Natural killer cell (primary cell): Measurements from ENCODE around the gene RBM33. TPM values are rescaled to one million over a fixed set of nuclear protein-coding genes. Genes with fewer than 3 reads are reported as not detected.

Experiments
- ATAC-seq, 3 donors: fragments of 150-1000 bp in 2 of 3; fragments of 200-7000 bp in 1 of 3; cut with Tn5 transposase; 1 replicate in 1 of 3; 2 replicates in 2 of 3; pipeline ENCODE4 v1.10.0; 2021; ENCODE audit warnings: mild to moderate bottlenecking in 2 of 3, moderate library complexity in 2 of 3
- DNase-seq, 2 donors: peaks; one replicate each; pipeline versions ENCODE4 v3.0.0 to v3.0.0-alpha.2; 2013 to 2021; ENCODE audit warnings: mixed read lengths in 1 of 2
- H3K27ac ChIP-seq: one replicate; pipeline ENCODE4 v1.5.1; 2013; ENCODE audit warnings: mild to moderate bottlenecking, low read length
- H3K27me3 ChIP-seq: one replicate; pipeline ENCODE4 v1.6.1; 2013; ENCODE audit warnings: low read length; ENCODE audit not compliant: control insufficient read depth, insufficient read depth
- H3K36me3 ChIP-seq: one replicate; pipeline ENCODE4 v1.6.1; 2013; ENCODE audit warnings: low read length; ENCODE audit not compliant: control insufficient read depth, insufficient read depth
- H3K4me1 ChIP-seq: one replicate; pipeline ENCODE4 v1.6.1; 2013; ENCODE audit warnings: low read length; ENCODE audit not compliant: control insufficient read depth, insufficient read depth
- H3K4me3 ChIP-seq: one replicate; pipeline ENCODE4 v1.5.1; 2013; ENCODE audit warnings: low read length
- H3K9me3 ChIP-seq: one replicate; pipeline ENCODE4 v1.6.1; 2013; ENCODE audit warnings: low read length; ENCODE audit not compliant: control insufficient read depth, insufficient read depth
- H3K27ac Mint-ChIP-seq, 2 donors: one replicate each; pipeline ENCODE4 v1.8.0; 2022; ENCODE audit warnings: mild to moderate bottlenecking in 2 of 2, mixed read lengths in 2 of 2, moderate library complexity in 1 of 2
- H3K27me3 Mint-ChIP-seq, 2 donors: one replicate each; pipeline ENCODE4 v1.8.0; 2022; ENCODE audit warnings: low read depth in 2 of 2, mixed read lengths in 2 of 2
- H3K36me3 Mint-ChIP-seq: one replicate; pipeline ENCODE4 v1.8.0; 2022; ENCODE audit warnings: mixed read lengths
- H3K4me1 Mint-ChIP-seq, 2 donors: one replicate each; pipeline ENCODE4 v1.8.0; 2022; ENCODE audit warnings: mixed read lengths in 2 of 2
- H3K4me3 Mint-ChIP-seq: one replicate; pipeline ENCODE4 v1.8.0; 2022; ENCODE audit warnings: mild to moderate bottlenecking, moderate library complexity, mixed read lengths
- H3K9me3 Mint-ChIP-seq, 2 donors: one replicate each; pipeline ENCODE4 v1.8.0; 2022; ENCODE audit warnings: mixed read lengths in 2 of 2
- CTCF ChIP-seq: fragments of 200-600 bp; IDR thresholded peaks from one replicate; pipeline ENCODE4 v1.8.0; 2022; ENCODE audit warnings: antibody characterized with exemption
- WGBS: methylation state at CpG from one replicate; pipeline ENCODE4 v1.1.7; 2013; ENCODE audit warnings: missing lambda C conversion rate; ENCODE audit not compliant: insufficient coverage; 5-methylcytosine and 5-hydroxymethylcytosine counted together
- intact Hi-C: fragments of 100-400 bp; cut with micrococcal nuclease; formaldehyde crosslinking; loops from one replicate; pipeline ENCODE4 v1.14.2; 2022
- total RNA-seq, 4 donors: library from RNA; stranded (reverse); fragments of 120-200 nt in 1 of 4; gene quantifications; one replicate each; pipeline versions ENCODE4 v1.2.3 to v1.2.4, GENCODE V29; 2013 to 2022

The RBM33 gene
- total RNA-seq, 3 donors from 2014 or later (not counting 1 experiment from before 2014, with no cell fraction given), result 161 to 182 (median 182) TPM

- H3K27ac Mint-ChIP-seq, result no peak overlapping the region
- WGBS, result 100% methylated on average over 1 of the region's 1 CpG
Measured at GRCh38 chr7:155639958-155640520, 4.4 kb upstream of the RBM33 start.

GRCh38 chr7:155640629-155641028 lies 3.8 kb upstream of the RBM33 start:
- TF ChIP-seq CTCF, result no peak
- H3K4me3 Mint-ChIP-seq, result no peak overlapping the region
- no peaks in the 10 kb centered on the region for H3K27me3 ChIP-seq
- peaks cover 3 to 5% of the 10 kb centered on the region in 2 donors for H3K9me3 Mint-ChIP-seq
- no peak overlapping the region for H3K27ac ChIP-seq
- no peak overlapping the region for H3K27ac Mint-ChIP-seq
- intact Hi-C loops, result no loop called here
- peaks cover 4% of the 10 kb centered on the region for H3K9me3 ChIP-seq
- H3K4me1 ChIP-seq, result peaks cover 9% of the 10 kb centered on the region
- peaks cover 3% of the 10 kb centered on the region for H3K36me3 ChIP-seq
- peaks cover 0 to 33% of the 10 kb centered on the region in 2 donors for H3K27me3 Mint-ChIP-seq
- H3K4me3 ChIP-seq, result no peak overlapping the region
- ATAC-seq (no peak), DNase-seq (no peak)
- 97% methylated on average over 4 of the region's 4 CpGs for WGBS
- H3K36me3 Mint-ChIP-seq, result peaks cover 31% of the 10 kb centered on the region
- H3K4me1 Mint-ChIP-seq, result peaks cover 19 to 21% of the 10 kb centered on the region in 2 donors

More at GRCh38 chr7:155639958-155640520, 4.4 kb upstream of the RBM33 start:
- Histone ChIP-seq H3K9me3 (peaks cover 4% of the 10 kb centered on the region), H3K4me3 (no peak overlapping the region), H3K4me1 (peaks cover 7% of the 10 kb centered on the region), H3K36me3 (peaks cover 3% of the 10 kb centered on the region), H3K27ac (no peak overlapping the region), H3K27me3 (no peaks in the 10 kb centered on the region)
- Mint-ChIP-seq H3K36me3 (peaks cover 29% of the 10 kb centered on the region), H3K4me3 (no peak overlapping the region), H3K27me3 (peaks cover 0 to 33% of the 10 kb centered on the region in 2 donors), H3K4me1 (peaks cover 13 to 15% of the 10 kb centered on the region in 2 donors), H3K9me3 (peaks cover 3 to 5% of the 10 kb centered on the region in 2 donors)
- intact Hi-C loops, result no loop called here
- DNase-seq (no peak), ATAC-seq (no peak)
- TF ChIP-seq CTCF, result no peak

- ATAC-seq, result no peak
Measured at GRCh38 chr7:155643804-155644177, 670 bp upstream of the RBM33 start.

More at GRCh38 chr7:155643804-155644177, 670 bp upstream of the RBM33 start:
- no peak for TF ChIP-seq CTCF
- peaks cover 0 to 1% of the 10 kb centered on the region in 2 donors for H3K27me3 Mint-ChIP-seq
- peak overlapping the region; percentile 98 for H3K4me3 Mint-ChIP-seq
- H3K9me3 Mint-ChIP-seq, result peaks cover 2 to 4% of the 10 kb centered on the region in 2 donors
- DNase-seq, result no peak
- peaks cover 23% of the 10 kb centered on the region for H3K36me3 Mint-ChIP-seq
- H3K4me1 ChIP-seq, result peaks cover 13% of the 10 kb centered on the region
- H3K4me3 ChIP-seq, result peak overlapping the region; percentile 93
- peak overlapping the region; percentile 90 to 94 for H3K27ac Mint-ChIP-seq
- intact Hi-C loops, result no loop called here
- H3K4me1 Mint-ChIP-seq, result peaks cover 44 to 49% of the 10 kb centered on the region in 2 donors
- under 1% methylated on average over 32 of the region's 32 CpGs for WGBS
- H3K27ac ChIP-seq, result peak overlapping the region; percentile 89
- H3K9me3 ChIP-seq, result no peaks in the 10 kb centered on the region
- H3K27me3 ChIP-seq, result no peaks in the 10 kb centered on the region
- peaks cover 8% of the 10 kb centered on the region for H3K36me3 ChIP-seq
